SU-DHL-6 (cell line): ENCODE data around the gene HIVEP3.

Source experiments
- EZH2phosphoT487 ChIP-seq: fragments of 200-600 bp; sonication (generic), shearing (Covaris generic); conservative IDR thresholded peaks from 2 replicates; pipeline ENCODE4 v1.6.1; 2018; ENCODE audit warnings: mild to moderate bottlenecking, antibody characterized with exemption, low read length, moderate library complexity, mixed read lengths
- TF ChIP-seq, protein P1 (sequence below): fragments of 200-600 bp; sonication (generic); IDR thresholded peaks from one replicate; pipeline ENCODE4 v1.5.1; 2017; ENCODE audit warnings: antibody characterized with exemption, mild to moderate bottlenecking, low read length, moderate library complexity; ENCODE audit not compliant: insufficient read depth, poor library complexity, severe bottlenecking

DNA sequence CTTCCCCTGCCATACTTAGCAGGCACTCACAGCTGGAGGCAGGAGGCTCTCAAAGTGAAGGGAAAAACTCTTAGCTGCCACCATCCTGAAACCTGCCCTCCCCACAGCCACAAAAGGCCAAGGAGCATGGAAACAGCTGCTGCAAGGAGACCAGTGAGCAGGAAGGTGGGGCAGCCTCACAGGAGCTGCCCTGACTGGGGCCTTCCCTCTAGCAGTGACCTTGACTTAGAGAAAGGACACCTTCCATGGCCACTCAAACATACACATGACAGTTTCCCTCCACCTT is 126.3 kb downstream of the HIVEP3 start:
- TF ChIP-seq EZH2phosphoT487, result no peak
- TF ChIP-seq, protein P1, sequence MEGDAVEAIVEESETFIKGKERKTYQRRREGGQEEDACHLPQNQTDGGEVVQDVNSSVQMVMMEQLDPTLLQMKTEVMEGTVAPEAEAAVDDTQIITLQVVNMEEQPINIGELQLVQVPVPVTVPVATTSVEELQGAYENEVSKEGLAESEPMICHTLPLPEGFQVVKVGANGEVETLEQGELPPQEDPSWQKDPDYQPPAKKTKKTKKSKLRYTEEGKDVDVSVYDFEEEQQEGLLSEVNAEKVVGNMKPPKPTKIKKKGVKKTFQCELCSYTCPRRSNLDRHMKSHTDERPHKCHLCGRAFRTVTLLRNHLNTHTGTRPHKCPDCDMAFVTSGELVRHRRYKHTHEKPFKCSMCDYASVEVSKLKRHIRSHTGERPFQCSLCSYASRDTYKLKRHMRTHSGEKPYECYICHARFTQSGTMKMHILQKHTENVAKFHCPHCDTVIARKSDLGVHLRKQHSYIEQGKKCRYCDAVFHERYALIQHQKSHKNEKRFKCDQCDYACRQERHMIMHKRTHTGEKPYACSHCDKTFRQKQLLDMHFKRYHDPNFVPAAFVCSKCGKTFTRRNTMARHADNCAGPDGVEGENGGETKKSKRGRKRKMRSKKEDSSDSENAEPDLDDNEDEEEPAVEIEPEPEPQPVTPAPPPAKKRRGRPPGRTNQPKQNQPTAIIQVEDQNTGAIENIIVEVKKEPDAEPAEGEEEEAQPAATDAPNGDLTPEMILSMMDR, result no peak
